GM19240 (cell line): ENCODE measurements around the gene RHOV.
A peak's percentile ranks its signal among the peaks of the same experiment; 100 is the strongest.

Experiments
- DNase-seq: peaks from one replicate; pipeline ENCODE4 v3.0.0; 2011; ENCODE audit warnings: low spot score; ENCODE audit not compliant: insufficient read length

The RHOV gene, protein sequence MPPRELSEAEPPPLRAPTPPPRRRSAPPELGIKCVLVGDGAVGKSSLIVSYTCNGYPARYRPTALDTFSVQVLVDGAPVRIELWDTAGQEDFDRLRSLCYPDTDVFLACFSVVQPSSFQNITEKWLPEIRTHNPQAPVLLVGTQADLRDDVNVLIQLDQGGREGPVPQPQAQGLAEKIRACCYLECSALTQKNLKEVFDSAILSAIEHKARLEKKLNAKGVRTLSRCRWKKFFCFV

GRCh38 chr15:40873694-40874561, at the start of gene RHOV:
RHOV (minus strand) TSS chr15:40874234; CDS start chr15:40874139, 95 bp downstream.
- DNase-seq: no peak

GRCh38 chr15:40923551-40923950, 49.5 kb upstream of the RHOV start:
- DNase-seq: no peak

DNA sequence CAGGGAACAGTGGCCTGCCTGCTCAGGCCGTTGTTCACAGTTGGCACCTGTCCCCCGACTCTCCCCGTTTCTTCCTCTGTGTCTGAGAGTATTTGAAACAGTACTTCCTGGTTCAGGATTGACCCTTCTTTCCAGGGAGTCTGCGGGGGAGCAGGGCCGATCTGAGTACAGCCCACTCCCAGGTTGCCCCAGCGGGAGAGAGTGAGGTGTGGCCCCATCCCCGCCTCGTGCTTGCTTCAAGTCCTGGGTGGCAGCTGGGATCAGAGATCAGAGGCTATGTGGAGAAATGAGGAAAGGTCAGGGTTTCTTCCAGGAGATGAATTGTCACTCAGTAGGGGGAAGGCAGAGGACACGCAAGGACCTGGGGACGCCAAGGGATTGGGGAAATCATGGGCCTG, 48.6 kb upstream of the RHOV start:
- DNase-seq: no peak

DNA sequence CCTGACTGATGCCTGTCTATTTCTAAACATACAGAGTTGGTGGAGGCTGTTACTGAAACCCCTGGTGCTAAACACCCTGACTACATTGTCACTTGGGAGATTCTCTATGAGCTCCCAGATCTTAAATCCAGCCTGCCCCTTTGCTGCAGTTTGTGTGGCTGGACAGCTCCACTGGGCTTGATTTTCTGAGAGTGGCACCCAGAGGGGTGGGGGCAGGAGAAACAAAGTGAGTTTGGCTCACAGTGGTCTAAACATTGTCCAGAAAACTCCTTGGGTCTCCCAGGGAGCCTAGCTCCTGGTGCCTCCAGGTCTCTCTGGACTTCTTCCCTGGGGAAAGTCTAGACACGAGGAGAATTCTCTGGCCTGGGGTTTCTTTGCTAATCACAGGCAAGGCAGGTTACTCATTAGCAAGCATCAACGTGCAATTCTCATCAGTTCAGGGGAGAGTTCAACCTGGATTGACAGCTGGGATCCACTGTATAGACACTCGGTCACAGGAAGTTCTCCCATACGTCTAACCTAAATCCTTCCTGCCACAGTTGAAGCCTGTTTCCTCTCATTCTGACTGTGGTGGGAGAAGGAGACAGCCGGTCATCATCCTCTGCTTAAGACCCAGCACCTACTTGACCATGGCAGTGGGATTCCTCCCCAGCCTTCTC, 48.0 kb upstream of the RHOV start:
- no peak for DNase-seq

GRCh38 chr15:40918799-40919392, 44.9 kb upstream of the RHOV start:
- DNase-seq: no peak

DNA sequence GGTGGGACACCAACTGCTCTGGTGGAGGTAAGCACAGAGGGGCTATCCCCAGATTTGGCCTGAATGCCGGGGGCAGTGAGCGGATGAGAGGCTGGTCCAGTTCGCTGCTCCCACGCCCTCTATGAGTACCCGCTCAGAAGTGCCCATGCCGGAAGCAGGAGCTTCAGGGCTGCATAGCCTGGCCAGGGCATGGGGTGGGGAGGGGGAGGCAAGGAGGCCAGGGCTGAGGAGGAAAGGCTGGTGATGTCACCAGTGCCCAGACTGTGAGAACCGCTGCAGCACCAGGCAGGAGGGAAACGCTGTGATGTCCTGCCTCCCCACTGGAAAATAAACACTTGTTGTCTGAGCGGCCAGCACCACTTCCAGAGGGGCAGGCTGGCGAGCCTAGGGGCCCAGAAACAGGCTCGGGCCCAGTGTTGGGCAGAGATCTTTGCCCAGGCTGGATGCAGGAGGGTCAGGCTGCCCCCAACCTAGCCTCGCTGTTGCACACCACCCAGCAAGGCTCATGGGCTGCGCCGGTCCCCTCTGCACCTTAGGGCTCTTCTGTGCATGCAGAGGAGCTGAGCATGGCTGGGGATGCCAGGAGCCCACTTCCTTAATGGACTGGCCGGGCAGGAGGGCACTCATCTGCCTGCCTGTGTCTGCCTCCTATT, 44.2 kb upstream of the RHOV start:
- DNase-seq: no peak

GRCh38 chr15:40917585-40917984, 43.6 kb upstream of the RHOV start:
- DNase-seq: no peak

DNA sequence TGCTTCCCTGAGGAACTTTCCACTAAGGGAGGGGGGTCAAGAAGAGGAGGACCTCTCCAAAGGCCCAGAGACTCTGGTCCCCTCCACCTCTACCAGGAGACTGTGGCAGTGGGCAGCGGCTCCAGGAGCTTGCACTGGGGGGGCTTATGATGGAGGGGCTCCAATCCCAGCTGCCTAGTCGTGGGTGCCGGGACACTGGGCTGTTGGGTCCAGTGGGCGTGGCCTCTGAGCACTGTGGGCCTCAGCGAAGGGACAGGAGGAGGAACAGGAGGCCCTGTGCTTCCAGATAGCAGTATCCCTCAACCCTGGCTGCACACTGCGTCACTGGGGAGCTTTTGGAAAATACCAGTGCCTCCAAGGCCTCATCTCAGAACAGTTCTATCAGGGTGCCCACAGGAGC, 41.6 kb upstream of the RHOV start:
- no peak for DNase-seq

- DNase-seq: no peak
Observed at GRCh38 chr15:40915116-40915661, 41.2 kb upstream of the RHOV start.

GRCh38 chr15:40914486-40914885, 40.5 kb upstream of the RHOV start:
- DNase-seq: no peak

GRCh38 chr15:40914013-40914412, 40.0 kb upstream of the RHOV start:
- DNase-seq: no peak

- DNase-seq: no peak
Observed at GRCh38 chr15:40912478-40912877, 38.4 kb upstream of the RHOV start.

- no peak for DNase-seq
Observed at GRCh38 chr15:40911693-40912092, 37.7 kb upstream of the RHOV start.

DNA sequence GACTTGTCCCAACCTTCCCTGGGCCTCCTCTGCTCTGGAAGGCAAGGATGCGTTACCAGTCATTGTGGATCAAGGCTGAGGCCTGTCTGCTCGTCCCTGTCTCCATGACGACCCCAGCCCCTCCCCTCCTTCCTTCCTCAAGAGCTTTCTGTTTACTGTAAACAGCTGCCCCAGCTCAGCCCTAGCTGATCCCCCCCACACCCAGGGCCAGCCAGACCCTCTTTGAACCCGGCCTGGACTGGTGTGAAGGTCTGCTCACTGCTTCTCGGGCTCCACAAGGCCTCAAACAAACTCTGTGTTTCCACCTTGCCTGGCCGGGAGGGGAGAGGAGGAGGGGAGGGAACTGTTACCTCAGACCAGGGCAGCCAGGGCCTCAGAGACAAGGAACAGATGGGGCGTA, 37.1 kb upstream of the RHOV start:
- DNase-seq: no peak

DNA sequence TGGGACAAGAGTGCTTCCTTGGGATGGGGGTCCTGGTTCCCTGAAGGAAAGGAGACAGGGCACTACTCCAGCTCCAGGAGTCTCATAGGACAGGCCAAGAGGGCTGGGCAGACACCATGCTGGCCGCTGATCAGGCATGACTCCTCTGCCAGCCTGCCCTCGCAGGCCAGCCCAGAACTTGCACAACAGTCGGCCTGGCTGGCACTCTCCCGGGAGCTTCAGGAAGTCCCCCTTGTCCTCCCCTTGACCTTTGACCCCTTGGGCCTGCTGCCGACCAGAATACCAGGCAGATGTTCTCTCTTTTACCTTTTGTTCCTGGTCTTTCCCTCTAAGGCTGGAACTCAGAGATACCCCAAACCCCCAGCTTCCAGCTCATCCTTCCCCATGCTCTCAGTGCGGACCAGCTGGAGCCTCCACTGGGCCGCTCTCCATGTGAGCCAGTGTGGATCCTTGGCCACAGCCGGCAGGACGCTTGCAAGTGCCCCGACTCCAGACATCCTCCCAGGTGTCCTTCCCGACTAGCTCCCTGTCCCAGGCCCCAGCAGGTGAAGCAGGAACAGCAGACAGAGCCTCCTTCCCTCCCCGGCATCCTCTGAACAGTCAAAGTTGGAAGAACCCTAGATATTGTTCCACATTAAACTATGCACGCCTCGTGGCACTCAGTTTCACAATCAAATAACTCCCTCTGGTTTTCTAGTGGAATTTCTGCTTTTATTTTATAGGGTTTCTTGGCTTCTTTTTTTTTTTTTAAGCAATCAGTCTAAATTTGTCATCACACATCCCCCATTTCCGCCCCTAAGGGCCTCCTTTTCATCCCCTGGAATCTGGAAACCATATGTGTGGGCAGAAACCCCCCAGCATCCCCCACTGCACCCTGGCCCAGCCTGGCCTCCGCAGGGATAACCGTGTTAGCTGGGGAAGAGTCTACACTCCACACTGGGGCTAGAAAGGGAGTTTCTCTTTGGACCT, 35.9 kb upstream of the RHOV start:
- no peak for DNase-seq

GRCh38 chr15:40908095-40908494, 34.1 kb upstream of the RHOV start:
- DNase-seq: no peak

- DNase-seq: no peak
Observed at GRCh38 chr15:40906991-40907802, 33.2 kb upstream of the RHOV start.

- DNase-seq: peak; percentile 81
Observed at GRCh38 chr15:40906091-40906990, 32.3 kb upstream of the RHOV start.
